A673 (cell line): ENCODE data around the gene RABGAP1L. TPM values are rescaled to one million over a fixed set of nuclear protein-coding genes. Genes with fewer than 3 reads are reported as not detected.

Source experiments
- Bru-seq: library from RNA; stranded (reverse); fragments of 400-500 nt; gene quantifications from one replicate; lab custom pipeline; 2021; lab: Mats Ljungman, UMichigan
- BruChase-seq, 2 experiments: library from RNA; stranded (reverse); fragments of 400-500 nt; gene quantifications; one replicate each; lab custom pipeline; 2021; lab: Mats Ljungman, UMichigan
- BruUV-seq: library from RNA; stranded (reverse); fragments of 400-500 nt; replicated peaks from 2 replicates; lab custom pipeline; 2021; lab: Mats Ljungman, UMichigan
- CTCF ChIA-PET: fragments of 300-600 bp; sonication (Branson Sonifier 250); formaldehyde crosslinking; loops from one replicate; lab custom pipeline; 2022; ENCODE audit warnings: antibody characterized with exemption; lab: Charles Lee
- POLR2A ChIA-PET: fragments of 300-600 bp; sonication (Branson Sonifier 250); formaldehyde crosslinking; loops from one replicate; lab custom pipeline; 2022; ENCODE audit warnings: antibody characterized with exemption; ENCODE audit not compliant: low non-redundant PET; lab: Charles Lee
- DNase-seq: peaks from one replicate; pipeline ENCODE4 v3.0.0-alpha.2; 2015; ENCODE audit warnings: low spot score
- H3K27ac ChIP-seq: fragments of 200-600 bp; sonication (generic); 2 replicates; pipeline ENCODE4 v1.5.1; 2016; ENCODE audit warnings: mixed run types, low read depth, mild to moderate bottlenecking, mixed read lengths, antibody characterized with exemption, low read length; ENCODE audit not compliant: poor library complexity, severe bottlenecking
- H3K27me3 ChIP-seq: fragments of 200-600 bp; sonication (generic); replicated peaks from 2 replicates; pipeline ENCODE4 v1.6.1; 2017; ENCODE audit warnings: mixed run types, low read depth, mild to moderate bottlenecking, mixed read lengths, antibody characterized with exemption, low read length; ENCODE audit not compliant: insufficient read depth, poor library complexity
- H3K36me3 ChIP-seq: fragments of 200-600 bp; sonication (generic); 2 replicates; pipeline ENCODE4 v1.6.1; 2016; ENCODE audit warnings: mixed run types, mild to moderate bottlenecking, mixed read lengths, antibody characterized with exemption, low read length; ENCODE audit not compliant: insufficient read depth, poor library complexity, severe bottlenecking
- H3K4me1 ChIP-seq: fragments of 200-600 bp; sonication (generic); 2 replicates; pipeline ENCODE4 v1.6.1; 2017; ENCODE audit warnings: mixed run types, mild to moderate bottlenecking, mixed read lengths, antibody characterized with exemption, low read length; ENCODE audit not compliant: insufficient read depth, poor library complexity, severe bottlenecking
- H3K4me3 ChIP-seq: fragments of 200-600 bp; sonication (generic); 2 replicates; pipeline ENCODE4 v1.5.1; 2016; ENCODE audit warnings: low read depth, mixed run types, mild to moderate bottlenecking, mixed read lengths, low read length; ENCODE audit not compliant: poor library complexity, severe bottlenecking
- H3K9me3 ChIP-seq: fragments of 200-600 bp; sonication (generic); 2 replicates; pipeline ENCODE4 v1.6.1; 2016; ENCODE audit warnings: mixed run types, low read depth, mild to moderate bottlenecking, mixed read lengths, antibody characterized with exemption, low read length; ENCODE audit not compliant: poor library complexity, severe bottlenecking
- EZH2 ChIP-seq: fragments of 200-600 bp; sonication (generic); IDR thresholded peaks from 2 replicates; pipeline ENCODE4 v1.6.1; 2017; ENCODE audit warnings: borderline replicate concordance, low read depth, mild to moderate bottlenecking, mixed read lengths, antibody characterized with exemption, low read length; ENCODE audit not compliant: poor library complexity, severe bottlenecking
- intact Hi-C: fragments of 100-400 bp; cut with micrococcal nuclease; formaldehyde crosslinking; loops from one replicate; pipeline ENCODE4 v1.10.0; 2022; ENCODE audit not compliant: unreplicated experiment
- long read RNA-seq: library from polyadenylated mRNA; stranded (forward); transcript quantifications from one replicate; pipeline ENCODE4 v2.0.0, GENCODE V29; 2022
- total RNA-seq: library from RNA; stranded (reverse); gene quantifications from 2 replicates; pipeline ENCODE4 v1.2.3, GENCODE V29; 2021
- TF ChIP-seq, protein P1 (sequence below): fragments of 300-800, 200-600 bp; sonication (generic); conservative IDR thresholded peaks from 2 replicates; pipeline ENCODE4 v1.5.1; 2017; ENCODE audit warnings: low read depth, mild to moderate bottlenecking, antibody characterized with exemption, low read length, moderate library complexity, mixed read lengths

RABGAP1L gene
- total RNA-seq: 19.3 and 20.7 TPM in 2 replicates
- Bru-seq, nascent RNA: percentile 62 among the genes with signal in this experiment
- percentile 59 among the genes with signal in this experiment for BruChase-seq, experiment 1, labeled RNA remaining after a 2-hour chase
- percentile 61 among the genes with signal in this experiment for BruChase-seq, experiment 2, labeled RNA remaining after a 6-hour chase
- long read RNA-seq, partial matches to known transcripts: 2 of 12 reads
- long read RNA-seq, other reads (novel, unspliced or antisense): 9 of 12 reads

DNA sequence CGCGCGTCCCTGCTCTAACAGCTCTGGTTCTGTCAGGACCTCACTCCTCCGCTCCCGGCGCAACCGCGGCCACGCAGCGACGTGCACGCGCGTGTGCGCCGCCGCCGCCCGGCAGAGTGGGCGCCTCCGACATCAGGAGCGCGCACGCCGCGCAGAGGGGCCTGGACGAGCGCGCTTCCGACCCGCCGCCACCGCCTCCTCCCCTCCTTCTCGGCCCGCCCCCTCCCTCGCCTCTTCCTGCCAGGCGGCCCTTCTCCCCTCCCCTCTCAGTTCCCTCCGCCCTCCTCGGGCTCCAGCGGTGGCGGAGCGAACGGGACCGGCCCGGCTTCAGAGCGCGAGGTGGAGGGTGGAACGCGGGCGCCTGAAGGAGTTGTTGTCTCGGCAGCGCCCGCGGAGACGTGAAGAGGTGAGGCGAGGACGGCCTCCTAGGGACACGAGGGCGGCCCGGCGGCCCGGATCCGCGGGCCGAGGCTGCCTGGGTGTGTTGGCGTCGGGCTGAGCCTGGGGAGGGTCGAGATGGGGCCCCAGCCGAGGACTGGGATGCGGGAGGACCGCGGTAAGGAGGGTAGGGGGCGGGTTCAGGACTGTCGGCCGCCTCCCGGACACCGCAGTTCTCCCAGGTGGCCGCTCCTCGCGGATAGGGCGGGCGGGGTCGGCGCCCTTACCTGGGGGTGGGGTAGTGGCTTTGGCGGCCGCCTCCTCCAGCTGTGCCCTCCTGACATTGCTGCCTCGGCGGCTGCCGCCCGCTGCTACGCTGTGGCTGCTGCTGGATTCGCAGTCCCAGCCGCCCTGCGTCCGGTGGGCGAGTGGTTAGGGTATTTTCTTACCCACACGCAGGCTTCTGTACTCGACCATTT, at the start of gene RABGAP1L:
Gene RABGAP1L (plus strand): TSS at position 269 of the 857 bp plus-strand sequence.
- H3K4me1 ChIP-seq: peaks cover 7% of the 10 kb centered on the region
- intact Hi-C loops: no loop called here
- POLR2A ChIA-PET: no interaction called here
- H3K27me3 ChIP-seq: no peaks in the 10 kb centered on the region
- CTCF ChIA-PET: no interaction called here
- peak within 1 kb of the TSS; percentile 78 for H3K27ac ChIP-seq
- TF ChIP-seq, protein P1, sequence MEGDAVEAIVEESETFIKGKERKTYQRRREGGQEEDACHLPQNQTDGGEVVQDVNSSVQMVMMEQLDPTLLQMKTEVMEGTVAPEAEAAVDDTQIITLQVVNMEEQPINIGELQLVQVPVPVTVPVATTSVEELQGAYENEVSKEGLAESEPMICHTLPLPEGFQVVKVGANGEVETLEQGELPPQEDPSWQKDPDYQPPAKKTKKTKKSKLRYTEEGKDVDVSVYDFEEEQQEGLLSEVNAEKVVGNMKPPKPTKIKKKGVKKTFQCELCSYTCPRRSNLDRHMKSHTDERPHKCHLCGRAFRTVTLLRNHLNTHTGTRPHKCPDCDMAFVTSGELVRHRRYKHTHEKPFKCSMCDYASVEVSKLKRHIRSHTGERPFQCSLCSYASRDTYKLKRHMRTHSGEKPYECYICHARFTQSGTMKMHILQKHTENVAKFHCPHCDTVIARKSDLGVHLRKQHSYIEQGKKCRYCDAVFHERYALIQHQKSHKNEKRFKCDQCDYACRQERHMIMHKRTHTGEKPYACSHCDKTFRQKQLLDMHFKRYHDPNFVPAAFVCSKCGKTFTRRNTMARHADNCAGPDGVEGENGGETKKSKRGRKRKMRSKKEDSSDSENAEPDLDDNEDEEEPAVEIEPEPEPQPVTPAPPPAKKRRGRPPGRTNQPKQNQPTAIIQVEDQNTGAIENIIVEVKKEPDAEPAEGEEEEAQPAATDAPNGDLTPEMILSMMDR: no peak
- TF ChIP-seq EZH2: no peak
- peak within 1 kb of the TSS; percentile 78 for H3K4me3 ChIP-seq
- H3K9me3 ChIP-seq: no peaks in the 10 kb centered on the region
- H3K36me3 ChIP-seq: no peaks in the 10 kb centered on the region
- DNase-seq: peak; percentile 97
- no TSS peak for BruUV-seq

DNA sequence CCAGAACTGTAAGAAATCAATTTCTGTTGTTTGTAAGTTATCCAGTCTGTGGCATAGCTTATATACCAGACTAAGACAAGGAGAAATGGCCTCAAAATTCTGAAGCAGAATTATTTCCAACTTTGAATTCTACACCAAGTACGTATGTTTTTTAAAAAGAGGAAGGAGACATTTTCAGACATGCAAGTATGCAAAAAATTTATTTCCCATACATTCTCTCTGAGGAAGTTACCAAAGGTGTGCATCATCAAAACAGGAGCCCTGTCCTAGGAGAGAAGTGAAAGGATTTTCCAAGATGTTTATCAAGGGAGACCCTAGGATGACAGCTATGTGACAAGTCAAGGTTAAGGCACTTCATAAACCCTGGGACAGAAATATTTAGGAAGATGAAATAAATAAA, 49.3 kb upstream of the RABGAP1L start:
- BruUV-seq: no TSS peak
- H3K4me1 ChIP-seq: no peaks in the 10 kb centered on the region
- ChIA-PET POLR2A (no interaction called here), CTCF (no interaction called here)
- no peaks in the 10 kb centered on the region for H3K9me3 ChIP-seq
- no peaks in the 10 kb centered on the region for H3K36me3 ChIP-seq
- TF ChIP-seq, protein P1: no peak
- TF ChIP-seq EZH2: no peak
- H3K27me3 ChIP-seq: no peaks in the 10 kb centered on the region
- intact Hi-C loops: no loop called here
- DNase-seq: no peak
- H3K27ac ChIP-seq: no peak overlapping the region
- no peak overlapping the region for H3K4me3 ChIP-seq

DNA sequence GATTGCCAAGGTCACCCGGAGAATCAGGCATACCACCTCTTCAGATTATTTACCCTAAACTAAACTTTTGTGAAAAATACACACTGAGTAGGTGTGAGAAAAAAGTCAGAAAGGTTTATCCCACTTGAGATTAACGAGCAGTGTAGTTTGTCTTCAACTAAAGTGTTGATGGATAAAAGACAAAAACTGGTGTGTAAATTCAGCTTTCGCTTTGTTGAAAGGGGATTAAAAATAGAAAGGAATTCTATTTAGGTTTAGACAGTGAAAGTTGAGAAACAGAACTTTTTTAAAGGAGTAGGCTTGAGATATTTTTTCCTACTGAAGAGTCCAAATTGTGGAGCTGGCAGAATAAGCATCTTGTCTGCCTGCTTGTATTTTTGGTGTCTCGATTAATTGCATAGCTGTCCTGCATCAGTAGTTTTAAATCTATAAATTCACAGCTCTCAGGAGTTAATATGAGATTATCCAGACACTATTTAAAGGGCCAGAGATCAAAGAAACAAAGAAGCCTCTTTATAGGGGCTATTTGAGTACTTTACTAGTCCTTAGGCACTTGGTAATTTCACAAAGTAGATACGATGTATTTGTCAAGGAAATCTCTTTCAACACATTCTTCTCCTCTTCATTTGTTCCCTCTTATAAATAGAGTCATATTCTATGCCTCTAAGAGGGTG, 46.7 kb upstream of the RABGAP1L start:
- DNase-seq: no peak
- intact Hi-C loops: no loop called here
- Histone ChIP-seq H3K4me1 (no peaks in the 10 kb centered on the region), H3K27me3 (no peaks in the 10 kb centered on the region), H3K4me3 (no peak overlapping the region), H3K27ac (no peak overlapping the region), H3K9me3 (no peaks in the 10 kb centered on the region), H3K36me3 (no peaks in the 10 kb centered on the region)
- TF ChIP-seq, protein P1: no peak
- no peak for TF ChIP-seq EZH2
- ChIA-PET POLR2A (no interaction called here), CTCF (no interaction called here)
- BruUV-seq: no TSS peak
